GM18907 (cell line): ENCODE results near the gene ACTL8.
"Not testable (repeated sequence)": the region's sequence is repeated elsewhere in the genome, so short reads cannot be mapped to it uniquely, and the experiment has no call there.

Experiments used
- ATAC-seq: cut with Tn5 transposase; IDR thresholded peaks from one replicate; pipeline ENCODE4 v1.9.1; 2021; ENCODE audit warnings: mild to moderate bottlenecking, moderate library complexity; ENCODE audit not compliant: unreplicated experiment

ACTL8 gene

DNA sequence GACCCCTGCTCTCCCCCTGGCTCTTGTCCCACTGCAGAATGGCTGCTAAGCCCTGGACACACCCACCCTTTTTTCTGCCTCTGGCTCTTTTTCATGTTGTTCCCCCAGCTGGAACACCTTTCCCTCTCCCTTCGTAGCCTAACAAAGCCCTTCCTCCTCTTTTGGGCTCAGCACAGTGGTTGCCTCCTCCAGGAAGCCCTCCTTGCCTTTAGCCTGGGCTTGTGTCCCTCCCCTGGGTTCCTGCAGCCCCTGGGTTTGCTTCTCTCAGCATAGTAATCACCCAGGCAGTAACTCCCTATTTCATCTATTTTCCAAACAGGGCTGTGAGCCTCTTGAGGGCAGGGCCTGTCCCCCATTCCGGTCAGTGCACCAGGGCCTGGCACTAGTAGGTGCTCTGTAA lies 19.8 kb upstream of the ACTL8 start:
- no peak for ATAC-seq

DNA sequence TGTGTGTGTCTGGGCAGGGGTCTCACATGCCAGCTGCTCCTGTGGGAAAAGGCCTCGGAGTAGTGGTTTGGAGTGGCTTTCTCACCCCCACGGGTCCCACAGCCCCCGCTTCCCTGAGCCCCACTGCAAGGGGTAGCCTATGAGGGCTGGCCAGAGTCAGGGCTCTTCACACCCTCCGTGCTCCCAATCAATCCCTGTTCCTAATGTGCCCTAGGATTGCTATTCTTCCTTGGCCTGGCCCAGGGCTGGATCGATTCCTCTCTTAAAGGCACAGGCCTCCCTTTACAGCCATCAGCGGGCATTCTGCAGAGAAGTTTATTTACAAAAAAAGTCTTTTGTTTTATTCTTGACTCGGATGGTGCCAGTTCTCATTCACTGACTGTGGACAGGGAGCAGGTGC lies 19.3 kb upstream of the ACTL8 start:
- ATAC-seq = no peak

DNA sequence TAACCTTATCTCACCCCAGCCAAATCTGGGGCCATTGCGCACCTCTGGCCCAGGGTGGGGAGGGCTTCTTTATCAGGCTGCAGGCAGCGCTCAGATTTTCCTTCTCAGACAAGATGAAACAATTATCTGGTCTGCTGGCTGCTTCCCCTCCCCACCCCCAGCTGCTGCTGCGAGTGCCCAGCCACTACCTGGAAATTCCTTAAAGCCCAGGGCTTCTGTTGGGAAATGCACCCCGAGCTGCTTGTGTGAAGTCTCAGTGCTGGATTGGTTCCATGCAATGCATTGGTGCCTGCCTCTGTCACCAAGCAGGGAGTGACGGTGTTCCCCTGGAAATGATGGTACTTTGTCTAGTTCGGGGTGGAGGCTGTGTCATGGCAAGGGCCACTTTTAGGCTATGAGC lies 18.5 kb upstream of the ACTL8 start:
- no peak for ATAC-seq

DNA sequence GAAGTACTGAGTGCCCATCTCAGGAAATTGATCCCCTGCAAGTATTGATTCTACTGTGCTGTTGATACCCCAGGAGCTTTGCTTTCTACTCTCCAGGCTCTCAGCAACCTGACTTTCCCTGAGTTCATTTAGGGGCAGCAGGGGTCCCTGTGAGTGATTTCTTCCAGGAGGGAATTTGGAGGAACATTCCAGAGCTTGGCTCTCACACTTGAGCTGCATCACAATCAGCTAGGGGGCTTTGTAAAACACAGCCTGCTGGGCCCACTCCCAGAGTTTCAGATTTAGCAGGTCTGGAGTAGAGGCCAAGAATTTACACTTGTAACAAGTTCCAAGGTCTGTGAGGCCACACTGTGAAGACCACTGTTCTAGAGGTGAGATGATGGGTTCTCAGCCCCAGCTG lies 16.1 kb upstream of the ACTL8 start:
- no peak for ATAC-seq

DNA sequence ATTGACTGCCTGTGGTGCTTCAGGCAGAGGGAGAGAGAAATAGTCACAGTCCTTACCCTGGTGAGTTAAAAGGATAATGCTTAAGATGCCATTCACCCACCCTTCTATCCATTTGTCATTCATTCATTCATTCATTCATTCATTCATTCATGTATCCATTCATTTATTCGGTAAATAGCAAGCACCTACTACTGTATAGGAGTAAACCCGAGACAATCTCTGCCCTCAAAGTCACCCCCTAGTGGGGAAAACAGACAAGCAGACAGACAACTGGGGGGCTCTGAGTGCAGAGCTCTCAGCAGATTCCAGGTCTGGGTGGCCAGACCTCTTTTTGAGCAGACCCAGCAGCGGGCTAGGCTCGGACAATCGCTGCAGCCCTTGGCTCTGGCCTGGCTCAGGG lies 14.1 kb upstream of the ACTL8 start:
- ATAC-seq = no peak

DNA sequence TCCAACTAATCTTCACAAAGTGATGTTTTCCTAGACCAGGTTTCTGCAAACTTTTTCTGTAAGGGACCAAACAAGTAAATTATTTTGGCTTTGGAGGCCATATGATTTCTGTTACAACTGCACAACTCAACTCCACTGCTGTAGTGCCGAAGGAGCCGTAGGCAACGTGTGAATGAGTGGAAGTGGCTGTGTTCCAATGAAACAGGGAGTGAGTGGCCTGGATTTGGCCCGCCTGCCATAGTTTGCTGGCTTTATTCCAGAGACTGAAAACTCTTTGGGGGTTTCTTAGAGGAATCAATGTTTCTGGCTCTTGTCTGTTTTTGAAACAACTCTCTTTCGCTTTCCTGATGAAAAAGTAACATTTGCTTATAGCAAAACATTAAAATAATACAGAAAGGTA lies 12.6 kb upstream of the ACTL8 start:
- ATAC-seq = no peak

DNA sequence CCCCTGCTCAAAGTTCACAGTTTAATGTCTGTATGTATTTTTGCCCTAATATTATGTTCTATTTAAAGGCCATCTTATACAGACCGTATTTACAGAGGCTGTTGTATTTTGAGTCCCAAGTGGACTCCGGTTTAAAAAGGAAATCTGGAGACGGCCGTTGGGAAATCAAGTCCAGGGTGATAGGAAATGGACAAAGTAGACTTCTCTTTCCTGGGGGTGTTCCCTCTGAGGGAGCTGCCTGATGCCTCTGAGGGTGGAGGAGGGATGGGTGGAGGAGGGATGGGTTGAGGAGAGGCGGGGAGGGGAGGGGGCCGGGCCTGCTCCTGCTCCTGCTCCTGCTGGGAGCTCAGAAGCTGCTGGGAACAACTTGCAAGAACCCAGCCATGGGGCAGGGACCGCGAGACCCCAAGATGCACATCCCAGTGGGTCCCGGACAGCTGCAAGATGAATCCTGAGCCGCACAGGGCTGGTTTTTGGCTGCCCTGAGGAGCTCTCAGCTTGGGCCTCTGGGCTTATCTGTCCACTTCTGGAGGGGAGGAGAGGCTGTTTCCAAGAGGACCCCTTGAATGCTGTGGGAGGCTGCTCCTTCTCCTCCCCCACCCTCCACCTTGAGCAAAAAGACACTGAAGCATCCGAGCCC lies 12.0 kb upstream of the ACTL8 start:
- no peak for ATAC-seq

DNA sequence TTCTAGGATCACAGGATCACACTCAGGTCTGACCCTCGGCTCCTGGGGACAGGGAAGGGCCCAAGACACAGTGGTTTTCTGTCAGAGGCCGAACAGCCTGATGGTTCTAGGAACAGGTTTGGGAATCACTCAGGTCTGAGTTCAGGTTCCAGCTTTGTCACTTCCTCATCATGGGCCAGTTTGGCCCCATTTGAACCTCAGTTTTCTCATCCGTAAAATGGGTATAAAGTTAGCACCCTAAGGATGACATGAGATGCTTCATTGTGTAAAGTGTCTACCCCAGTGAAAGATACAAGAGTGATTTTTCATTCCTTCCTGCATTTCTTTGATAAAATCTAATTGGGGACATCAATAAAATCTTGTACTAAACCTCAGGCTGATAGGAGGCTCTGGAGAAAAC lies 11.2 kb upstream of the ACTL8 start:
- no peak for ATAC-seq

DNA sequence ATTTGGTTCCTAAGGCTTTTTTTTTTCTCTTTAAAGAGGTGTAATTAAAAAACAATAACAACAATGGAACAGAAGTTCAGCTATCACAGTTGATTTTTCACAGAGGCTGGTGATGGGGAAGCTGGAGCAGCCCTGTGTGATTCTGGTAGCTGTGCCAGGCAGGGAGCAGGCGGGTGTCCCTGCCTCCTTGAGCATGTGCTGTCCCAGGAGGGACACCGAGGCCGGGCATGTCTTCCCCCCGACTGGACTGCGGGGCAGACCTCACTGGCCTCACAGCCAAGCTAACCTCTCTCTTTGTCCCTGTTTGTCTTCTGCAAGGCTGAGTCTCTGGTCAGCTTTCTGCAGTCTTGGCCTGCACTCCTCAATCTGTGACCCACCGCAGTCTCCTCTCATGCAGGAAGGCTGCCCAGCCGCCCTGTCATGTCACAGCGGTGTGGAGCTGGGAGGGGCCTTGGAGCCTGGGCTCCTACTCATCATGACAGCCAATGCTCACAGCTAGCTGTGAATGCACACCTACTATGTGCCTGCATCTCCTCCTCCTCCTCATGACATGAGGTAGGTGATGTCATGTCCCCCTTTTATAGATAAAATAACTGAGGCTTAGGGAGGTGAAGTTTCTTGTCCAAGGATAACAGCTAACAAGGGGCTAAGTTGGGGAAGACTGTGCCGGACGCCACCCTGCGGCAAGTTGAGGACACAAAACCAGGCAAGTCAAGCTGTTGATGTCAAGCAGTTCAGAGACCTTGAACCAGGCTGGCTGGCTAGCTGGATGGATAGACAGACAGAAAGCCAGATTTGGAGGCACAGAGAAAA lies 10.3 kb upstream of the ACTL8 start:
- no peak for ATAC-seq

DNA sequence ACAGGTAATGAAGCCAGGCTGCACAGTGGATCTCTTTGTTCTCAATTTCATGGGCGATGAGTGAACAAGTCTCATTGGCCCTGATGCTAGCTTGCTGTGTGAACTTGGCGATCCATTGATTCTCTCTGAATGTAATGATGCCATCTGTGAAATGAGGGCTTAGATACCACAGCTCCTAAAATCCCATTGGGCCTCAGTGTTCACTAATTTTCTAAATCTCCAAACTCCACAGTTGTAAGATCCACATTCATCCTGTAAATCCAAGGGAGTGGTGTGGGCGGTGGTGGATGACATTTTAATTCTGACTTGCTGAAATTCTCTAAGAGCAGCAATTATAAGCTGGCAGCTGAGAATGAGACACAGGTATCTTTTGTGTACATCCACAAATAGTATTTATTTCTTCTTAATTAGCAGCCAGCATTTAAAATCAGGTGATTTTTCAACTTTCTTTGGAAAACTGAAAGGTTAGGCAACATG lies 9.6 kb upstream of the ACTL8 start:
- no peak for ATAC-seq

DNA sequence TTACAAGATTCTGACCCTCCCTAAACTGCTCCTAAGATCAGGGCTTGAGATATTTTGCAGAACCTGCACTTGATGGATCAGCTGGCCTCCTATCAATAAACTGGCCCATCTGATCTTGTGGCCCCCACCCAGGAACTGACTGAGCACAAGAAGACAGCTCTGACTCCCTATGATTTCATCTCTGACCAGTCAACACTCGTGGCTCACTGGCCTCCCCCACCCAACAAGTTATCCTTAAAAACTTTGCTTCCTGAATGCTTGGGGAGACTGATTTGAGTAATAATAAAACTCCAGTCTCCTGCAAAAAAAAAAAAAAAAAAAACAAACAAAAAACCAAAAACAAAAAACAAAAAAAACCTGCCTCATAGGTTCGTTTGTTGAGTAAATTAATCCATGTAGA lies 8.9 kb upstream of the ACTL8 start:
- not testable (repeated sequence) for ATAC-seq

DNA sequence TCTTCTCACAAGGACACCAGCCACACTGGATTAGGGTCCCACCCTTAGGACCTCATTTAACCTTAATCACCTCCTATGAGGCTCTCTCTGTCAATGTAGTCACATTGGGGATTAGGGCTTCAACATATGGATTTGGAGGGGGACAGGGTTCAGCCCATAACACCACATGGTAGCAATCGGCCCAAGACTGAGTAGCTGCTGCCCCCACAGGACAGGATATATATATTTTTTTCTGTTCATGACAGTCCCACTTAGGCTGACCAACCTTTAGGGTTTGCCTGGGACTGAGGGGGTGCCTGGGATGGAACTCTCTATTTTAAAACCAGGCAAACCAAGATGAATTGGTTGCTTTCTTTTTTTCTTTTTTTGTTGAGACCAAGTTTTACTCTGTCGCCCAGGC lies 8.2 kb upstream of the ACTL8 start:
- ATAC-seq = no peak

DNA sequence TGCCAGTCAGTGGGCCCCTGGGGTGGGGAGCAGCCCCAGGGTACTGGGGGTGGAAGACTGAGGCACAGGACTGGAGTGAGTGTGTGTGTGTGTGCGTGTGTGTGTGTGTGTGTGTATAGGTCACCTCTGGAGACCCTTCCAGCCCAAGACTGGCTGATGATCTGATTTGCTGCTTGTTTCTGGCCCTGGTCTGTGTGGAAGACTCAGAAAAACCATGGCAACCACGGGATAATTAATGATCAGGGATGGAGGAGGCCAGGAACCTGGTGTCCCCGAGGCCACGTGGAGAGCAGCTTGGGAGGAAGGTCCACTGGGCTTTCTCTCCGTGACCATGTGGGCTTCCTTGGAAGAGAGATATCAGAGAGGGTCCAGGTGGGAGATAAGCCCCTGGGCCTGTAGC lies 4.8 kb upstream of the ACTL8 start:
- no peak for ATAC-seq

DNA sequence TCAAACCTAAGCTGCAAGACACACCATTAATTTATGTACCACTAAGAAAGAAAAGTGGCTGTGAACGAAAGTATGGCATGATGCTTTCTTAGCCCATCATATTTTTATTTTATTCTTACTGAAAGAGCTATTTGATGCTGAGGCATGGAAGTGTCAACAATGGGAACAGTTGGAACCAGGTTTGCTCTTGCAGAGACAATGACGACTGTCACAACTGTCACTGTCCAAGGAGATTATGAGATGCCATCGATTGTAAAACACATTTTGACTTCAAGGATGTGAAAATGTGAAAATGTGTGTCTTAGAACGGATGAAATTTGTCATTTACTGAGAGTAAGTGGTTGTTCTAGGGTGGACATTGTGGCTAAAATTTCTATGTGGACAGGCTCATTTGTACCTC lies 2.8 kb upstream of the ACTL8 start:
- no peak for ATAC-seq

DNA sequence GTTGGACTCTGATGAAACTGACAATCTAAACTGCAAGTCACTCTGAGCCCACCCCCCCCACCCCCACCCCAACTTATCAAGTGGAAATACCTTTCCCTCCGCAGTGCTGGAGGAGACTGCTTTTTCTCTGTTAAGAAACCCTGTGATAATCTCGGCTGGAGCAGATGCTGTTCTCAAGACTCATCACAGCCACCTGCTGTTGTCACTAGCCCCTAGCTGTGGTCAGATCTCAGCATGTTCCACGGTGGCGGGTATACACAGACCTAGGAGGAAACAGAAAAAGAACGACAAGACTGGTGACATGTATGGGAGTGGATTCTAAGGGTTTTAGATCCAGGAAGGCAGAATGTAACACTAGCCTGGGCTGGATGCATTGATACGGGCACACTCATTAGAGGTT lies 2.3 kb downstream of the ACTL8 start:
- no peak for ATAC-seq

DNA sequence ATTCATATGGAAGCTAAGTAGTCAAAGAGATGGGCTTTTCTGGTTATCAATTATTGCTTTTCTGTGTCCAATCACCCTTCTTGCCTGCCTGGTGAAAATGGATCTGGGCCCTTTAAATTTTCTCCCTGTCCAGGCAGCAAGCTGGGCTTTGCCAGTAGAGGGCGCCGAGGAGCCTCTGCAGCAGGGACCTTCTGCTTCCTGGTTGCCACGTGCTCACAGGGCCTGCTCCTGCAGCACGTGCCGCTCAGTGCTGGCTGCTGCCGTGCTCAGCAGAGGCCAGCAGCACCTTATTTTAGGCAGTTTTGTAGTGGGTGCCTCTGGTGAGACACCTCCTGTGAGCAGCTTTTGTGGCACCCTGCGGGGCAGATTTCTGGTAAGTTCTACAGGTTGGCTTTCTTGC lies 4.0 kb downstream of the ACTL8 start:
- ATAC-seq = no peak

DNA sequence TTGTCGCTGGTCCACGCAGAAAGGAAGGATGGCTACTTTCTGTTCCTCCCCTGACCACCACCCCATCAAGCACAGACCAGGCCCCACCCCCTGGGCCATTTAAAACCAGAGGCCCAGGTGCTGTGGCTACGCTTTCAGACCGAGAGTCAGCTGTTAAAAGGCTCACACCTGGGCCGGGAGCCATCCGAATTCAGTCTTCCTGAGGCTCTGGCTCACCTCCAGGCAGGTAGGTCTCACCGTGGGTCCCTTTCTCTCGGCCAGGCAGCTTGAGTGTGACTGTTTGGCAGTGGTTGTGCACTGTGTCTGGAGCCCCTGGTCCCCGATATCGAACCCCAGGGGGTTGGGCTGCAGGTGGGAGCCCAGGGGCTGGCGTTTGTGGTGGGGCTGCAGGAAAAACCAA lies 7.2 kb downstream of the ACTL8 start:
- no peak for ATAC-seq

DNA sequence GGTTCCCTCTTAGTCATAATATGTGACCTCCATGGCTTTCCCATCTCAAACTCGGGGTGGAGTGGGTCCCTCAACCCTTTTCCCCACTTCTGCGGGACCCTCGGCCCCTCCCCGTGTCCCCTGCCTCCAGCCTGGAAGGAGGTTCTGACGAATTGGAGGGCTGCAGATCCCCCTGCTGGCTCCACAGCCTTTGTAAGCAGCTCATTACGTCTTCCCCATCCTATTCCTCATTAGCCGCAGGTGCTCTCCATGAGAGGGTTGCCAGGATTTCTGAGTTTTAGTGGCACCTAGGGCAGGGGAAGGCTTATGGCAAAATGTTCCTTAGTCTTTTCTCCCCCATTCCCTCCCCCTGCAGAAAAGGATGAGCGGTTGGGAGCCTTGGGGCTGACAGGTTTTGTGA lies 8.3 kb downstream of the ACTL8 start:
- ATAC-seq = no peak

DNA sequence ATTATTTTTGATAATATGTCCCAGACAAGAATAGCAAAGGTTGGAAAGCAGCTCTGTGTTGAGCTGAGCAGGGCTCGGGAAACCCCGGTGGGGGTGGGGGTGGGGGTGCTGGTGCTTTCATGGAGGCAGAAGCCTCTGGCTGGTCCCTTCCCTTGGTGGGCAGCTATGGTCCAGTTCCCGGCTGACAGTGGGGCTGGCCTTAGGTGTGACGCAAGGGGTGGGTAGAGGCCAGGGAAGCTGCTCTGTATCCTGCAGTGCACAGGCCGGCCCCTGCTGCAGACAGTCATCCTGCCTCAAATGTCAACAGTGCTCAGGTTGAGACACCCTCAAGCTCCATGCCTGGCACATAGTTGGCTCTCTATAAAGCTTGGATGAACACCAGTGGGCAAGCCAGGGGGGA lies 8.9 kb downstream of the ACTL8 start:
- no peak for ATAC-seq

DNA sequence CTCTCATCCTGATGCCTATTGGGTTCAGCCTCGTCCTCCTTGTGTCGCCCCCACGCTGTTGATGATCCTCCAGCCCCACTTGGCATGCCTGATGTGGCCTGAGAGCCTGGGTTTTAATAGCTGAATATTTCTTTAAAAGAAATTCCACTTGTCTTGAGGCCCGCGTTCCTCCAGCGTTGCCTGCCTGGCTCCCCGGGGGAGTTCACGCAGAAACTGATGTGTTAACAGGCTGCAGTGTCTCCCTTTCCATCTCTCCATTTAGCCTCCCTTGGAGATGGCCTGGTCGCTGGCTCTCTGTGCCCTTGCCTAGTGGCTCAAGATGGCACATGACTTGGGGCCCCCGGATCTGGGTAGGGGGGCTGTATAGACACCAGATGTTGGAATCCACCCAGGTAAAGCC lies 9.5 kb downstream of the ACTL8 start:
- ATAC-seq = no peak

DNA sequence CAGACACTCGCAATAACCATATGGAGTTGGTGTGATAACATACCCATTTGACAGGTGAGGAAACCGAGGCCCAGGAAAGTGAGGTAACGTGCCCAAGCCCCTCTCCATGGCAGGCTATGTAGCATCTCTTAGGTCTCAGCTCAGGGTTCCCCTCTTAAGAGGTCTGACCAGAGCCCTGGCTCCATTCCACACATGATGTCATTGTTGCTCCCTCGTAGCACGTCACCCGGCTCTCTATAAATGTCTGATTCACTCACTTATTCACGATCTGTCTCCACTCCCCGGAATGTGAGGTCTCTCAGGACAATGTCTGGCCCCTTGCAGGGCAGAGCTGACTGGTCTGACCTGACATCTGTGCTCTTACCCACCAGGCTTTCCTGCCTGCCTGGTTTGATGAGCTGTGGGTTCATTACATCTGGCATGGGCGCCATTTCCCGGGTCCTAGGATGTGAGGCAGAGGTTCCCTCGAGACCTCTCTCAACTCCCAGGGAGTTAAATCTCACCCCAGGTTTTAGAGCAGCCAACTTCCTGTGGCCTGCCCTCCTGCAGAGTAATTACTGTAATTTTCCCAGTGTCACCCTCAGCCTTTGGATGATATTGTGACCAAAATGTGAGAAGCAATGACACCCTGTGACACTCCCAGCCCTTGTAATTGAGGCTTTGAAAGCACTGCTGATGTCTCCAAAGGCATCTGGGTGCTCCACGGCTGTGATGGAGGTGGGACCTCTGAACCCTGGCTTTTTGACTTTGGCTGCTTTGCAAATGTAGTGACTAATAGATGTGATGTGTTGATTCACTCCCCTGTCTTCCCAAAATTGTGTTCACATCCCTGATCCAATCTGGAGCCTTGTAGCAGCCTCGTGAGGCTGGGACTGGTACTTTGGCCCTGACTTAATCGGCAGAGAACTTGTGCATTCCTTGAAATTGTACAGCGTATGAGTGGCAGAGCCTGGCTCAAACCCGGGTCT lies 10.6 kb downstream of the ACTL8 start:
- ATAC-seq = no peak
